Vagina (tissue), 2 donors: Measurements from ENCODE around the gene ASIC1.

Experiments used
- POLR2A ChIP-seq, 2 donors: fragments of 450-650 bp; IDR thresholded peaks; one replicate each; pipeline ENCODE4 v1.6.1; 2017; ENCODE audit warnings: antibody characterized with exemption in 2 of 2, mild to moderate bottlenecking in 2 of 2, moderate library complexity in 2 of 2
- POLR2AphosphoS5 ChIP-seq, 2 donors: sonication (generic); formaldehyde crosslinking; IDR thresholded peaks; one replicate each; pipeline ENCODE4 v1.9.0; 2017; ENCODE audit warnings: antibody characterized with exemption in 2 of 2, mild to moderate bottlenecking in 2 of 2, low read depth in 1 of 2; ENCODE audit not compliant: insufficient read depth in 1 of 2
- TF ChIP-seq, protein P1 (sequence below), 3 experiments: fragments of 450-650 bp in 2 of 3; fragments of 200-600 bp in 1 of 3; sonication (generic) in 1 of 3; IDR thresholded peaks; one replicate each; pipeline ENCODE4 v1.5.1; 2017 to 2019; ENCODE audit warnings: antibody characterized with exemption in 3 of 3, mild to moderate bottlenecking in 2 of 3, moderate library complexity in 2 of 3

DNA sequence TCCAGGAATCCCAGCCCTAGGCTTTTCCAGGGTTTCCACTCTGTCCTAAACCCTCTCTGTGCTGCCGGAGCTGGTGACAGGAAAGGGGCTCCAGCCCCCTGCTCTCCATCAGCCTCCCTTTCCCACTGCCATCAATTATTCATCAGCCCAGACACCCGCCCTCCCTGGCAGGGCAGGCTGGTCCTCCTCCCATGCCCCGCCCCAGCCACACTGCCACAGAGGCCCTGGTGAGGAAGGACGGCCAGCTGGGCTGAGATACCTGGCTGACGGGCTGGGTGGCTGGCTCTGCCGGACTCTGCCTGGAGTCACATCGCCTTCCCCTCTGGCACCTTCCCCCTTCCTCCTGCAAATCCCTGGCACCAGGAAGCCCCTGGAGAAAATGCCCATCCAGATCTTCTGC is 15.8 kb downstream of the ASIC1 start:
- TF ChIP-seq, protein P1, sequence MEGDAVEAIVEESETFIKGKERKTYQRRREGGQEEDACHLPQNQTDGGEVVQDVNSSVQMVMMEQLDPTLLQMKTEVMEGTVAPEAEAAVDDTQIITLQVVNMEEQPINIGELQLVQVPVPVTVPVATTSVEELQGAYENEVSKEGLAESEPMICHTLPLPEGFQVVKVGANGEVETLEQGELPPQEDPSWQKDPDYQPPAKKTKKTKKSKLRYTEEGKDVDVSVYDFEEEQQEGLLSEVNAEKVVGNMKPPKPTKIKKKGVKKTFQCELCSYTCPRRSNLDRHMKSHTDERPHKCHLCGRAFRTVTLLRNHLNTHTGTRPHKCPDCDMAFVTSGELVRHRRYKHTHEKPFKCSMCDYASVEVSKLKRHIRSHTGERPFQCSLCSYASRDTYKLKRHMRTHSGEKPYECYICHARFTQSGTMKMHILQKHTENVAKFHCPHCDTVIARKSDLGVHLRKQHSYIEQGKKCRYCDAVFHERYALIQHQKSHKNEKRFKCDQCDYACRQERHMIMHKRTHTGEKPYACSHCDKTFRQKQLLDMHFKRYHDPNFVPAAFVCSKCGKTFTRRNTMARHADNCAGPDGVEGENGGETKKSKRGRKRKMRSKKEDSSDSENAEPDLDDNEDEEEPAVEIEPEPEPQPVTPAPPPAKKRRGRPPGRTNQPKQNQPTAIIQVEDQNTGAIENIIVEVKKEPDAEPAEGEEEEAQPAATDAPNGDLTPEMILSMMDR (IDR thresholded peaks at IDR 0.05) = no peak
- no peak for TF ChIP-seq POLR2AphosphoS5 (IDR thresholded peaks at IDR 0.05; ENCODE audit: insufficient read depth in 1 of 2, low read depth in 1 of 2)
- TF ChIP-seq POLR2A (IDR thresholded peaks at IDR 0.05) = no peak
